Hepatocyte (in vitro differentiated cells): ENCODE measurements around the gene RRAD. TPM values are rescaled to one million over a fixed set of nuclear protein-coding genes. Genes with fewer than 3 reads are reported as not detected.
A peak's percentile ranks its signal among the peaks of the same experiment; 100 is the strongest.

Experiments used
- DNase-seq: peaks from one replicate; pipeline ENCODE4 v3.0.0-alpha.2; 2016; ENCODE audit warnings: low spot score
- H2AFZ ChIP-seq: fragments of 200-600 bp; sonication (generic); 2 replicates; pipeline ENCODE4 v1.6.0; 2016; ENCODE audit warnings: antibody characterized with exemption, mild to moderate bottlenecking
- H3K27ac ChIP-seq: fragments of 200-600 bp; sonication (generic); 2 replicates; pipeline ENCODE4 v1.5.1; 2016; ENCODE audit warnings: mild to moderate bottlenecking
- H3K27me3 ChIP-seq: fragments of 200-600 bp; sonication (generic); 2 replicates; pipeline ENCODE4 v1.6.1; 2016
- H3K36me3 ChIP-seq: fragments of 200-600 bp; sonication (generic); replicated peaks from 2 replicates; pipeline ENCODE4 v1.5.1; 2016; ENCODE audit warnings: low read depth; ENCODE audit not compliant: insufficient read depth
- H3K4me1 ChIP-seq: fragments of 200-600 bp; sonication (generic); 2 replicates; pipeline ENCODE4 v1.5.1; 2016; ENCODE audit warnings: mild to moderate bottlenecking, moderate library complexity; ENCODE audit not compliant: insufficient read depth
- H3K4me2 ChIP-seq: fragments of 200-600 bp; sonication (generic); 2 replicates; pipeline ENCODE4 v1.6.0; 2016
- H3K4me3 ChIP-seq: fragments of 200-600 bp; sonication (generic); 2 replicates; pipeline ENCODE4 v1.5.1; 2016; ENCODE audit warnings: mild to moderate bottlenecking
- H3K79me2 ChIP-seq: fragments of 200-600 bp; sonication (generic); 2 replicates; pipeline ENCODE4 v1.6.0; 2017; ENCODE audit warnings: mild to moderate bottlenecking
- H3K9me2 ChIP-seq: fragments of 200-600 bp; sonication (generic); replicated peaks from 2 replicates; pipeline ENCODE4 v1.6.0; 2017; ENCODE audit warnings: mild to moderate bottlenecking; ENCODE audit not compliant: insufficient read depth
- H3K9me3 ChIP-seq: fragments of 200-600 bp; sonication (generic); 2 replicates; pipeline ENCODE4 v1.5.1; 2016; ENCODE audit warnings: low read depth, mild to moderate bottlenecking
- H4K20me1 ChIP-seq: fragments of 200-600 bp; sonication (generic); 2 replicates; pipeline ENCODE4 v1.6.0; 2016; ENCODE audit warnings: mild to moderate bottlenecking; ENCODE audit not compliant: insufficient read depth, poor library complexity, severe bottlenecking
- CTCF ChIP-seq: fragments of 200-600 bp; sonication (generic); IDR thresholded peaks from 2 replicates; pipeline ENCODE4 v1.5.1; 2016; ENCODE audit warnings: antibody characterized with exemption, mild to moderate bottlenecking; ENCODE audit not compliant: poor library complexity
- EZH2 ChIP-seq: fragments of 200-600 bp; sonication (generic); IDR thresholded peaks from 2 replicates; pipeline ENCODE4 v1.6.1; 2016; ENCODE audit warnings: antibody characterized with exemption, mild to moderate bottlenecking, borderline replicate concordance
- EZH2phosphoT487 ChIP-seq: fragments of 200-600 bp; sonication (generic); IDR thresholded peaks from one replicate; pipeline ENCODE4 v1.6.1; 2018; ENCODE audit warnings: antibody characterized with exemption, mild to moderate bottlenecking, low read depth, moderate library complexity; ENCODE audit not compliant: unreplicated experiment, severe bottlenecking
- WGBS: methylation state at CpG from one replicate; pipeline ENCODE4 v1.1.6; 2016; ENCODE audit warnings: low lambda C conversion rate; ENCODE audit errors: missing lambda C conversion rate; 5-methylcytosine and 5-hydroxymethylcytosine counted together
- polyA plus RNA-seq: library from polyadenylated mRNA; unstranded; fragments of >200 nt; fragmentation: Nextera tagmentation; extraction: Ambion mirVana; gene quantifications from 2 replicates; pipeline ENCODE4 v1.2.1, GENCODE V29; 2016
- total RNA-seq: library from RNA; depleted of rRNA; stranded (reverse); fragments of >200 nt; gene quantifications from 2 replicates; pipeline ENCODE4 v1.2.3, GENCODE V29; 2014

RRAD gene
- total and polyA plus RNA-seq, 2 experiments from 2014 or later, result 8.8 to 16.3 TPM

GRCh38 chr16:66932076-66932475, 6.7 kb upstream of the RRAD start:
- Histone ChIP-seq H3K4me2 (no peak overlapping the region), H3K79me2 (peaks cover 40% of the 10 kb centered on the region), H3K9me3 (no peaks in the 10 kb centered on the region), H3K9me2 (no peaks in the 10 kb centered on the region), H3K4me1 (peaks cover 22% of the 10 kb centered on the region), H3K36me3 (no peaks in the 10 kb centered on the region), H3K4me3 (no peak overlapping the region), H3K27ac (no peak overlapping the region), H2AFZ (no peak overlapping the region), H3K27me3 (no peaks in the 10 kb centered on the region), H4K20me1 (no peaks in the 10 kb centered on the region)
- no peak for DNase-seq
- WGBS, result 93% methylated on average over 4 of the region's 4 CpGs
- no peak for TF ChIP-seq CTCF
- TF ChIP-seq EZH2, result no peak

GRCh38 chr16:66931665-66932064, 6.3 kb upstream of the RRAD start:
- H3K9me3 ChIP-seq, result no peaks in the 10 kb centered on the region
- no peaks in the 10 kb centered on the region for H3K27me3 ChIP-seq
- no peak for DNase-seq
- no peaks in the 10 kb centered on the region for H4K20me1 ChIP-seq
- no peaks in the 10 kb centered on the region for H3K36me3 ChIP-seq
- H3K4me2 ChIP-seq, result no peak overlapping the region
- TF ChIP-seq EZH2phosphoT487 (no peak), CTCF (no peak), EZH2 (no peak)
- H3K9me2 ChIP-seq, result no peaks in the 10 kb centered on the region
- no peak overlapping the region for H3K27ac ChIP-seq
- H3K4me3 ChIP-seq, result no peak overlapping the region
- H3K4me1 ChIP-seq, result peaks cover 22% of the 10 kb centered on the region
- WGBS, result 94% methylated on average over 2 of the region's 2 CpGs
- peaks cover 36% of the 10 kb centered on the region for H3K79me2 ChIP-seq
- no peak overlapping the region for H2AFZ ChIP-seq

GRCh38 chr16:66930189-66930588, 4.9 kb upstream of the RRAD start:
- 78% methylated on average over 4 of the region's 4 CpGs for WGBS
- Histone ChIP-seq H3K79me2 (peaks cover 21% of the 10 kb centered on the region), H3K27ac (peak overlapping the region; percentile 69), H2AFZ (no peak overlapping the region), H3K4me2 (no peak overlapping the region), H3K4me3 (no peak overlapping the region), H3K36me3 (no peaks in the 10 kb centered on the region), H3K9me3 (no peaks in the 10 kb centered on the region), H3K4me1 (peaks cover 11% of the 10 kb centered on the region), H3K27me3 (peaks cover 14% of the 10 kb centered on the region), H3K9me2 (no peaks in the 10 kb centered on the region), H4K20me1 (no peaks in the 10 kb centered on the region)
- TF ChIP-seq EZH2phosphoT487 (no peak), EZH2 (no peak), CTCF (no peak)
- DNase-seq, result peak; percentile 73

GRCh38 chr16:66928702-66929388, 3.5 kb upstream of the RRAD start:
- peak; percentile 55 for DNase-seq
- Histone ChIP-seq H3K4me2 (no peak overlapping the region), H2AFZ (no peak overlapping the region), H3K4me1 (peaks cover 11% of the 10 kb centered on the region), H3K79me2 (peaks cover 12% of the 10 kb centered on the region), H3K36me3 (no peaks in the 10 kb centered on the region), H3K27me3 (peaks cover 24% of the 10 kb centered on the region), H3K4me3 (no peak overlapping the region), H3K9me3 (no peaks in the 10 kb centered on the region), H4K20me1 (no peaks in the 10 kb centered on the region), H3K27ac (no peak overlapping the region), H3K9me2 (no peaks in the 10 kb centered on the region)
- 80% methylated on average over 10 of the region's 10 CpGs for WGBS
- TF ChIP-seq CTCF, result peak; percentile 45
- TF ChIP-seq EZH2, result no peak
